Suprapubic skin (tissue), 3 donors: ENCODE results near the gene CDH22.

Source experiments
- CTCF ChIP-seq, 2 donors: fragments of 200-600 bp in 1 of 2; fragments of 450-650 bp in 1 of 2; sonication (generic) in 1 of 2; IDR thresholded peaks; one replicate each; pipeline ENCODE4 v1.5.1; 2016 to 2019; ENCODE audit warnings: antibody characterized with exemption in 2 of 2, mild to moderate bottlenecking in 1 of 2, moderate library complexity in 1 of 2
- EP300 ChIP-seq: sonication (generic); formaldehyde crosslinking; IDR thresholded peaks from one replicate; pipeline ENCODE4 v1.6.1; 2017; ENCODE audit warnings: antibody characterized with exemption
- POLR2A ChIP-seq, 2 donors: fragments of 450-650 bp; IDR thresholded peaks; one replicate each; pipeline ENCODE4 v1.6.1; 2017; ENCODE audit warnings: antibody characterized with exemption in 2 of 2, mild to moderate bottlenecking in 2 of 2, moderate library complexity in 2 of 2

DNA sequence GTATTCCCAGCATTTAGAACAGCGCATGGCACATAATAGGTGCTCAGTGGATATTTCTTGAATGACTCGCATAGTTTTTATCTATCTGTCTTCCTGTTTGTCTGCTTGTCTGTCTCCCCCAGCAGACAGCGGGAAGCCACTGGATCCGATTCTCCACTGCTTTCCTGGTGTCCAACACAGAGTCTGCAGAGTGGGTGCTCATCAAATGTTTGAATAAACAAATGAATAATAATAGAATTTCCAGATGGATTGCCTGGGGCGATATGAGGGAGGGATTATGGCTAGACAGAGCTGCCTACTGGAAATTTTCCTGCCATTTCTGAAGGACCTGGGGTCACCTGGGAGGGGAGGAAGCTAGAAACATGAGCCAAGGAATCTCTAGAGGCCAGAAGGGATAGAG, 18.9 kb downstream of the CDH22 start:
- TF ChIP-seq POLR2A (IDR thresholded peaks at IDR 0.05) (no peak), CTCF (IDR thresholded peaks at IDR 0.05) (no peak), EP300 (no peak)
